IgD-negative memory B cell (primary cell): Measurements from ENCODE around the gene GSTM2. TPM values are rescaled to one million over a fixed set of nuclear protein-coding genes. Genes with fewer than 3 reads are reported as not detected.
"Not testable (repeated sequence)": the region's sequence is repeated elsewhere in the genome, so short reads cannot be mapped to it uniquely, and the experiment has no call there.

Experiments
- H3K27ac Mint-ChIP-seq, 3 donors: one replicate each; pipeline ENCODE4 v1.8.0; 2020 to 2022; ENCODE audit warnings: mild to moderate bottlenecking in 3 of 3, mixed read lengths in 3 of 3, moderate library complexity in 1 of 3
- H3K27me3 Mint-ChIP-seq: one replicate; pipeline ENCODE4 v1.8.0; 2021; ENCODE audit warnings: mixed read lengths
- H3K36me3 Mint-ChIP-seq: one replicate; pipeline ENCODE4 v1.8.0; 2020; ENCODE audit warnings: mild to moderate bottlenecking, mixed read lengths
- H3K4me1 Mint-ChIP-seq, 3 donors: one replicate each; pipeline ENCODE4 v1.8.0; 2020 to 2022; ENCODE audit warnings: mixed read lengths in 3 of 3, mild to moderate bottlenecking in 1 of 3
- H3K4me3 Mint-ChIP-seq, 4 donors: one replicate each; pipeline ENCODE4 v1.8.0; 2020 to 2022; ENCODE audit warnings: mild to moderate bottlenecking in 4 of 4, mixed read lengths in 4 of 4, moderate library complexity in 3 of 4
- H3K9me3 Mint-ChIP-seq, 3 donors: one replicate each; pipeline ENCODE4 v1.8.0; 2020 to 2021; ENCODE audit warnings: mixed read lengths in 3 of 3, mild to moderate bottlenecking in 1 of 3
- polyA plus RNA-seq: library from polyadenylated mRNA; unstranded; fragments of 300-500 nt; fragmentation: Illumina TruSeq; gene quantifications from one replicate; pipeline ENCODE4 v1.2.3, GENCODE V29; 2021

The GSTM2 gene
- polyA plus RNA-seq, 1 donor from 2014 or later, result 11.6 TPM

DNA sequence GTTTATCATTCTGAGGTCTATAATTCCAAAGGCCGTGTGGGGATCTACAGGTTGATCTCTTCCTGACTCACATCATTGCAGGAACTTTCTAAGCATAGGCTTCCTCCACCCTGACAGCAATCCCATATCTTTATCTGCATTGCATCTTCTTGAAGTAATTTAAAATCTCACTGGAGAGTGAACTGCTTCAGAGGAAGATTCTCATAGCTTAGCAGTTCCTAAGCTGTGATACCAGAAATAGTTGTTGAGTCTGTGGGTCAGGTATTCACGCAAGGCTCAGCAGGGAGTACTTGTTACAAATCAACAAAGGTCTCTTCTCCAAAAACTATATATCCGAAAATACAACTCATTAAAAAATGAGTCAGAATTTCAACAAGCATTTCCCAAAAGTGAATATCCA lies 27.3 kb downstream of the GSTM2 start:
- not testable (repeated sequence) for H3K4me3 Mint-ChIP-seq, H3K4me1 Mint-ChIP-seq, H3K36me3 Mint-ChIP-seq, H3K27ac Mint-ChIP-seq, H3K9me3 Mint-ChIP-seq, H3K27me3 Mint-ChIP-seq

DNA sequence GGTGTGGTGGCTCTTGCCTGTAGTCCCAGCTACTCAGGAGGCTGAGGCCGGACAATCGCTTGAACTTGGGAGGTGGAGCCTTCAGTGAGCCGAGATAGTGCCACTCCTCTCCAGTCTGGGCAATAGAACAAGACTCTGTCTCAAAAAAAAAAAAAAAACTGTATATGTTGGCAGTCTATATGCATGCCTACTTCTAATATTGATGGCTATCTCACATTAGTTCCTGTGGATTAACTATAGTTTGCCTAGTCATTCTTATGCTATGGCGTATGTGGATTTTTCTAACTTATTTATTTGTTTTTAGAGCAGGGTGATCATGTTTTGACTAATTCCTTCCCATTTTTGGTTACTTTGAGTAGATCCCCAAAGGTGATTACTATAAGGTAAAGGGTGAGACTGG lies 29.2 kb downstream of the GSTM2 start:
- no peaks in the 10 kb centered on the region for H3K9me3 Mint-ChIP-seq
- H3K36me3 Mint-ChIP-seq, result no peaks in the 10 kb centered on the region
- no peaks in the 10 kb centered on the region for H3K4me1 Mint-ChIP-seq
- H3K27me3 Mint-ChIP-seq, result no peaks in the 10 kb centered on the region
- no peak overlapping the region for H3K4me3 Mint-ChIP-seq
- H3K27ac Mint-ChIP-seq, result no peak overlapping the region

DNA sequence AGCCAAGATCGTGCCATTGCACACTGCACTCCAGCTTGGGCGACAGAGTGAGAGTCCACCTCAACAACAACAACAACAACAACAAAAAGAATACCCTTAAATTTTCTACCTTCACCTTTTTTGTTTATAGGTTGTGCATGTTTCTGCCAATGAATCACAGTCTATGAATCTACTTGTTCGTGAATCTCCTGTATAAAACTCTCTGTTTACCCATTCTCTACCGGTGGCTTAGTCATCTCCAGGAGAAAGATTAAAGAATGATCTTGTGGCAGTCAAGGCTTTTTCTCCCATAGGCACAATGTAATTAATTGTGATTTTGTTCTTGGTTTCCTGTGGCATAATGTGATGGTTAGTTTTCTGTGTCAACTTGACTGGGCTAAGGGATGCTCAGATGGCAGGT lies 30.0 kb downstream of the GSTM2 start:
- H3K27me3 Mint-ChIP-seq, H3K4me3 Mint-ChIP-seq, H3K4me1 Mint-ChIP-seq, H3K27ac Mint-ChIP-seq, H3K36me3 Mint-ChIP-seq, H3K9me3 Mint-ChIP-seq: not testable (repeated sequence)

DNA sequence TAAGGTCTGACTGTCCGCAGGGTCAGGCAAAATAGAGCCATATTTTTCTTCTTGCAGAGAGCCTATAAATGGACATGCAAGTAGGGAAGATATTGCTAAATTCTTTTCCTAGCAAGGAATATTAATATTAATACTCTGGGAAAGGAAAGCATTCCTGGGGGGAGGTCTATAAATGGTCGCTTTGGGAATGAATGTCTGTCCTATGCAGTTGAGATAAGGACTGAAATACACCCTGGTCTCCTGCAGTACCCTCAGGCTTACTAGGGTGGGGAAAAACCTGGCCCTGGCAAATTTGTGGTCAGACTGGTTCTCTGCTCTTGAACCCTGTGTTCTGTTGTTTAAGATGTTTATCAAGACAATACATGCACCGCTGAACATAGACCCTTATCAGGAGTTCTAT lies 35.1 kb downstream of the GSTM2 start:
- H3K27ac Mint-ChIP-seq, H3K27me3 Mint-ChIP-seq, H3K36me3 Mint-ChIP-seq, H3K4me1 Mint-ChIP-seq, H3K9me3 Mint-ChIP-seq: not testable (repeated sequence)
- peak overlapping the region in 1 of 4 donors; percentile 17 for H3K4me3 Mint-ChIP-seq

GRCh38 chr1:109704173-109704572 lies 36.3 kb downstream of the GSTM2 start:
- peaks cover 4 to 19% (median 10%) of the 10 kb centered on the region in 3 donors for H3K9me3 Mint-ChIP-seq
- no peak overlapping the region for H3K27ac Mint-ChIP-seq
- peaks cover 6% of the 10 kb centered on the region for H3K27me3 Mint-ChIP-seq
- H3K4me1 Mint-ChIP-seq, result no peaks in the 10 kb centered on the region
- peak overlapping the region in 1 of 4 donors; percentile 75 for H3K4me3 Mint-ChIP-seq
- H3K36me3 Mint-ChIP-seq, result peaks cover 12% of the 10 kb centered on the region

GRCh38 chr1:109705411-109705810 lies 37.6 kb downstream of the GSTM2 start:
- Mint-ChIP-seq H3K4me3 (no peak overlapping the region), H3K36me3 (peaks cover 15% of the 10 kb centered on the region), H3K27ac (no peak overlapping the region), H3K9me3 (peaks cover 4 to 24% (median 15%) of the 10 kb centered on the region in 3 donors), H3K27me3 (peaks cover 6% of the 10 kb centered on the region), H3K4me1 (no peaks in the 10 kb centered on the region)

- H3K27ac Mint-ChIP-seq, H3K4me1 Mint-ChIP-seq, H3K4me3 Mint-ChIP-seq: not testable (repeated sequence)
- Mint-ChIP-seq H3K27me3 (peaks cover 11% of the 10 kb centered on the region), H3K9me3 (peaks cover 4 to 16% (median 15%) of the 10 kb centered on the region in 3 donors), H3K36me3 (peaks cover 13% of the 10 kb centered on the region)
These were observed 41.1 kb downstream of the GSTM2 start for GRCh38 chr1:109708949-109709348.

DNA sequence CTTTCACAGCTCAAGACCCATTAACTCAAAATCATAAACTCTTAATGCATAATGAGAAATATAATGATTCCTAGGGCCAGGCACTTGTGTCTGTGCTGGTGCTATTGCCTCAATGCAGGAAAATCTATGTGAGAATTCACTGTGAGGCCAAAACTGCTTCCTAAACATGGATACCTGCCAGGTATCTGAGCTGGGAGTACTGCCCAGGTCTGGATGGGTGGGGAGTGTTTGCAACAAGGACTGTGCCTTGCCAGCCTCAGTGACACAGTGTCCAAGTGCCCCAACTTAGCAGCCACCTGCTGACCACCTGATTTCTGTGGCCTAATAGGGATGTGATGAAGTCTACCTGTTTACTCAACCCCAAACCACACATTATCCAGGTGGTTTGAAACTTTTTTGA lies 42.0 kb downstream of the GSTM2 start:
- not testable (repeated sequence) for H3K36me3 Mint-ChIP-seq, H3K4me1 Mint-ChIP-seq, H3K27ac Mint-ChIP-seq
- H3K4me3 Mint-ChIP-seq, result peak overlapping the region in 1 of 4 donors; percentile 17
- peaks cover 4 to 16% (median 15%) of the 10 kb centered on the region in 3 donors for H3K9me3 Mint-ChIP-seq
- H3K27me3 Mint-ChIP-seq, result peaks cover 10% of the 10 kb centered on the region

GRCh38 chr1:109711593-109712320 lies 43.9 kb downstream of the GSTM2 start, which contains the start of gene GSTM5:
TSS of gene GSTM5 (plus strand) at chr1:109712251. CDS start at chr1:109712313, 62 bp downstream.
- peak within 1 kb of the TSS in 3 of 4 donors; percentile 55 to 75 (median 58) for H3K4me3 Mint-ChIP-seq
- H3K4me1 Mint-ChIP-seq, H3K27ac Mint-ChIP-seq, H3K36me3 Mint-ChIP-seq: not testable (repeated sequence)
- H3K9me3 Mint-ChIP-seq, result peaks cover 4 to 16% (median 15%) of the 10 kb centered on the region in 3 donors
- H3K27me3 Mint-ChIP-seq, result peaks cover 10% of the 10 kb centered on the region

DNA sequence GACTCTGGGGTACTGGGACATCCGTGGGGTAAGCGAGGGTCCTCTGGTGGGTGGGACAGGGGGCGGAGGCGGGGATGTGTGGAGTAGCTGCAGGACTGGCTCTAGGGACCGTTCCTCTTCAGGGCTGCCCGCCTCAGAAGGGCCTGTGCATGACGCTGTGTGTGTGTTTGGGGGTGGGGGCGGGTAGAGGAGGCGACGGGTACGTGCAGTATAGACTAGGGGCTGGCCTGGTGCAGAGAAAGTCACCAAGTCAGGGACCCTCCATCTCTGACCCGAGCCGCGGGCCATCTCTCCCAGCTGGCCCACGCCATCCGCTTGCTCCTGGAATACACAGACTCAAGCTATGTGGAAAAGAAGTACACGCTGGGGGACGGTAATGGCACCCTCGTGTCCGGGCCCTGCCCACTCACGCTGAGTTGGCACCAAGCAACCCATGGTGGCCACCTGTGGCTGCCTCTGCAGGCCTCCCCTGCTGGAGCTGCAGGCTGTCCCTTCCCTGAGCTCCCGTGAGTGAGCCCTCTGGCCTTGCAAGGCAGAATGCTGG lies 44.5 kb downstream of the GSTM2 start:
- peak overlapping the region in 1 of 4 donors; percentile 60 for H3K4me3 Mint-ChIP-seq
- peaks cover 4 to 16% (median 15%) of the 10 kb centered on the region in 3 donors for H3K9me3 Mint-ChIP-seq
- H3K4me1 Mint-ChIP-seq, result no peaks in the 10 kb centered on the region
- peaks cover 10% of the 10 kb centered on the region for H3K27me3 Mint-ChIP-seq
- no peak overlapping the region for H3K27ac Mint-ChIP-seq
- H3K36me3 Mint-ChIP-seq, result peaks cover 6% of the 10 kb centered on the region

DNA sequence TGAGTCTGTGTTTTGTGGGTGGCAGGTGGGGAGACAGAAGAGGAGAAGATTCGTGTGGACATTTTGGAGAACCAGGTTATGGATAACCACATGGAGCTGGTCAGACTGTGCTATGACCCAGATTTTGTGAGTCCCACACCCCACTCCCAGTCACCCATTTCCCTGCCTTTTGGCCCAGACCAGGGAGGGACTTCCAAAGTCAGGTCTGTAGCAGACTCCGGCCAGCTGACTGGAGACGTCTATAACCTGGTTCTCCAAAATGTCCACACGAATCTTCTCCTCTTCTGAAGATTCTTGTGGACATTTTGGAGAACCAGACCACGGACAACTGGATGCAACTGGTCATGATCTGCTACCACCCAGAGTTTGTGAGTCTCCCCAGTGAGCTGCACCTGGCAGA lies 45.8 kb downstream of the GSTM2 start:
- Mint-ChIP-seq H3K4me3 (peak overlapping the region in 1 of 4 donors; percentile 10), H3K27ac (no peak overlapping the region), H3K36me3 (peaks cover 3% of the 10 kb centered on the region), H3K4me1 (no peaks in the 10 kb centered on the region), H3K27me3 (peaks cover 10% of the 10 kb centered on the region), H3K9me3 (peaks cover 0 to 10% (median 9%) of the 10 kb centered on the region in 3 donors)

DNA sequence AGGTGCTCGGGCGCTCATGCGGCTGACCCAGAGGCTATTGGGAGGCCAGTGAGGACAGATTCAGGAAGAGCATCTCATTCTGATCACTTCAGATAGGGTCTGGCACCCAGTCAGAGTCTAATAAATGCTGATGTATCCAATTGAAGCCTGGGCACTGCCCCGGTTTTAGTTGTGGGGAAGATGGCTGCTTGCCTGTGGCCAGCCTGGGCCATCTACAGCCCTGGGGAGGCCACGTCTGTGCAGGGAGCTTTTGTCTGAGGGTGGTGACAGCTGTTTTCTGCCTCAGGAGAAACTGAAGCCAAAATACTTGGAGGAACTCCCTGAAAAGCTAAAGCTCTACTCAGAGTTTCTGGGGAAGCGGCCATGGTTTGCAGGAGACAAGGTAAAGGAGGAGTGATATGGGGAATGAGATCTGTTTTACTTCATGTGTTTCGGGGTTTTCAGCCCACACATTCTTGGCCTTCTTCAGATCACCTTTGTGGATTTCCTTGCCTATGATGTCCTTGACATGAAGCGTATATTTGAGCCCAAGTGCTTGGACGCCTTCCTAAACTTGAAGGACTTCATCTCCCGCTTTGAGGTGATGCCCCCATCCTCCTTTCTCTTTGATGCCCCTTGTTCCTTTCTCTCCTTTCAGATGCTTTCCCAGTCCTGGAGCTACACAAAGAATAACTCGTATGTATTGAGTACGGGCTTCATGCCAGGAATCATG lies 47.0 kb downstream of the GSTM2 start:
- no peak overlapping the region for H3K27ac Mint-ChIP-seq
- H3K27me3 Mint-ChIP-seq, result peaks cover 10% of the 10 kb centered on the region
- H3K4me3 Mint-ChIP-seq, result no peak overlapping the region
- H3K9me3 Mint-ChIP-seq, result no peaks in the 10 kb centered on the region
- no peaks in the 10 kb centered on the region for H3K36me3 Mint-ChIP-seq
- no peaks in the 10 kb centered on the region for H3K4me1 Mint-ChIP-seq

DNA sequence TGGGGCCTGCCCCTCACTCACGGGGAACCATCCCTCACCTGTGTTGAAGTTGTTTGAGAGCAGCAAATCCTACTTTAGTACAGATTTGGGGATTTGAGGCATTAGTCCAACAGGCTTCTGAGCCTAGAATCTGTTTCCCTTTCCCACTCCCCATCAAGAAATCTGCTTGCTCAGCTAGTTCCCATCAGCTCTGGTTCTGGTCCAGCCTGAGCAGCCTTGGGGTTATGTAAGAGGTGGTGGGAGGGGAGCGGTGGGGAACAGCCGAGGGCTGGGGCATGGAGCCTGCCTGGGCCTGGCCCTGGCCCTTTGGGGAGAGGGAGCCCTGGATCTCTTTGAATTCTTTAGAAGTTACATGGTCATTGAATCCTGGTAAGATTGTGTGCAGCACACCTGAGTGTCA lies 48.3 kb downstream of the GSTM2 start:
- Mint-ChIP-seq H3K27ac (peak overlapping the region in 1 of 3 donors; percentile 81), H3K27me3 (peaks cover 10% of the 10 kb centered on the region), H3K4me3 (no peak overlapping the region), H3K9me3 (no peaks in the 10 kb centered on the region), H3K4me1 (no peaks in the 10 kb centered on the region), H3K36me3 (no peaks in the 10 kb centered on the region)

GRCh38 chr1:109716570-109717090 lies 48.8 kb downstream of the GSTM2 start:
- Mint-ChIP-seq H3K36me3 (no peaks in the 10 kb centered on the region), H3K9me3 (no peaks in the 10 kb centered on the region), H3K4me1 (no peaks in the 10 kb centered on the region), H3K27ac (peak overlapping the region in 1 of 3 donors; percentile 81), H3K4me3 (no peak overlapping the region), H3K27me3 (peaks cover 10% of the 10 kb centered on the region)

DNA sequence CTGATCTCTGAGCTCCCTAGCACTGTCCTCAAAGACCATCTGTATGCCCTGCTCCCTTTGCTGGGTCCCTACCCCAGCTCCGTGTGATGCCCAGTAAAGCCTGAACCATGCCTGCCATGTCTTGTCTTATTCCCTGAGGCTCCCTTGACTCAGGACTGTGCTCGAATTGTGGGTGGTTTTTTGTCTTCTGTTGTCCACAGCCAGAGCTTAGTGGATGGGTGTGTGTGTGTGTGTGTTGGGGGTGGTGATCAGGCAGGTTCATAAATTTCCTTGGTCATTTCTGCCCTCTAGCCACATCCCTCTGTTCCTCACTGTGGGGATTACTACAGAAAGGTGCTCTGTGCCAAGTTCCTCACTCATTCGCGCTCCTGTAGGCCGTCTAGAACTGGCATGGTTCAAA lies 49.9 kb downstream of the GSTM2 start:
- Mint-ChIP-seq H3K9me3 (no peaks in the 10 kb centered on the region), H3K27ac (no peak overlapping the region), H3K27me3 (peaks cover 5% of the 10 kb centered on the region), H3K4me1 (no peaks in the 10 kb centered on the region), H3K4me3 (no peak overlapping the region), H3K36me3 (no peaks in the 10 kb centered on the region)
